ENCODE data around the gene APBB2. TPM values are rescaled to one million over a fixed set of nuclear protein-coding genes. Genes with fewer than 3 reads are reported as not detected.

APBB2 gene
- total and polyA plus RNA-seq, 8 donors: 4.7 to 55.4 (median 23.1) TPM

GRCh38 chr4:41207291-41207831 is 7.0 kb downstream of the APBB2 start:
- peaks cover 11 to 79% (median 32%) of the 10 kb centered on the region in 4 donors for H3K4me1 ChIP-seq

GRCh38 chr4:41205854-41206460 is 8.4 kb downstream of the APBB2 start:
- intact Hi-C loops (cut with DNase I; ENCODE audit: low total_unique reads): loop anchor here (10.0 kb wide), 1 partner anchor 61 kb away; no protein-coding TSS in a partner anchor
- H3K36me3 ChIP-seq: no peaks in the 10 kb centered on the region
- H3K27me3 ChIP-seq: no peaks in the 10 kb centered on the region
- DNase-seq: no peak
- no peaks in the 10 kb centered on the region for H3K9me3 ChIP-seq
- no peak for TF ChIP-seq POLR2AphosphoS5 (IDR thresholded peaks at IDR 0.05)
- no peak for TF ChIP-seq EP300 (IDR thresholded peaks at IDR 0.05)
- no peak for TF ChIP-seq CTCF (IDR thresholded peaks at IDR 0.05)
- no peak for TF ChIP-seq POLR2A (IDR thresholded peaks at IDR 0.05)
- no peak overlapping the region for H3K4me3 ChIP-seq
- H3K4me1 ChIP-seq: peaks cover 11 to 66% (median 26%) of the 10 kb centered on the region in 4 donors
- no peak overlapping the region for H3K27ac ChIP-seq
- 86 to 93% (median 89%) methylated on average over 2 of the region's 2 CpGs for WGBS, 5 donors

More at GRCh38 chr4:41207291-41207831, 7.0 kb downstream of the APBB2 start:
- Histone ChIP-seq H3K27me3 (no peaks in the 10 kb centered on the region), H3K27ac (no peak overlapping the region), H3K4me3 (no peak overlapping the region), H3K9me3 (no peaks in the 10 kb centered on the region), H3K36me3 (no peaks in the 10 kb centered on the region)
- no peak for TF ChIP-seq POLR2A (IDR thresholded peaks at IDR 0.05)
- TF ChIP-seq CTCF (IDR thresholded peaks at IDR 0.05): no peak
- TF ChIP-seq POLR2AphosphoS5 (IDR thresholded peaks at IDR 0.05): no peak
- TF ChIP-seq EP300 (IDR thresholded peaks at IDR 0.05): no peak
- intact Hi-C loops (cut with DNase I; ENCODE audit: low total_unique reads): loop anchor here (10.0 kb wide), 1 partner anchor 63 kb away; no protein-coding TSS in a partner anchor
- DNase-seq: no peak

- Histone ChIP-seq H3K4me3 (no peak overlapping the region), H3K27ac (peak overlapping the region in 1 of 5 donors; percentile 10), H3K9me3 (no peaks in the 10 kb centered on the region), H3K4me1 (peaks cover 11 to 64% (median 29%) of the 10 kb centered on the region in 4 donors), H3K27me3 (no peaks in the 10 kb centered on the region), H3K36me3 (no peaks in the 10 kb centered on the region)
- intact Hi-C loops (cut with DNase I; ENCODE audit: low total_unique reads): loop anchor here (10.0 kb wide), 1 partner anchor 60 kb away; no protein-coding TSS in a partner anchor
- 48 to 90% (median 66%) methylated on average over 3 of the region's 3 CpGs for WGBS, 5 donors
- no peak for DNase-seq
- TF ChIP-seq POLR2AphosphoS5 (IDR thresholded peaks at IDR 0.05) (no peak), POLR2A (IDR thresholded peaks at IDR 0.05) (no peak), EP300 (IDR thresholded peaks at IDR 0.05) (no peak), CTCF (IDR thresholded peaks at IDR 0.05) (no peak)
Measured at GRCh38 chr4:41205130-41205529, 9.2 kb downstream of the APBB2 start.

- no peaks in the 10 kb centered on the region for H3K36me3 ChIP-seq
- peak; percentile 48 to 52 for DNase-seq
- TF ChIP-seq EP300 (IDR thresholded peaks at IDR 0.05) (no peak), POLR2A (IDR thresholded peaks at IDR 0.05) (no peak), POLR2AphosphoS5 (IDR thresholded peaks at IDR 0.05) (no peak), CTCF (IDR thresholded peaks at IDR 0.05) (no peak)
- H3K9me3 ChIP-seq: no peaks in the 10 kb centered on the region
- H3K4me1 ChIP-seq: peaks cover 11 to 64% (median 32%) of the 10 kb centered on the region in 4 donors
- intact Hi-C loops (cut with DNase I; ENCODE audit: low total_unique reads): loop anchor here (10.0 kb wide), 1 partner anchor 60 kb away; no protein-coding TSS in a partner anchor
- WGBS, 5 donors: 64 to 72% (median 69%) methylated on average over 8 of the region's 8 CpGs
- H3K4me3 ChIP-seq: no peak overlapping the region
- no peaks in the 10 kb centered on the region for H3K27me3 ChIP-seq
- peak overlapping the region in 1 of 5 donors; percentile 15 for H3K27ac ChIP-seq
Measured at GRCh38 chr4:41204400-41204978, 9.9 kb downstream of the APBB2 start.
